CD4-positive, CD25-positive, alpha-beta regulatory T cell (primary cell): Measurements from ENCODE around the gene ARID4A. TPM values are rescaled to one million over a fixed set of nuclear protein-coding genes. Genes with fewer than 3 reads are reported as not detected.

Experiments
- ATAC-seq, 2 donors: fragments of 150-1000 bp; cut with Tn5 transposase; one replicate each; pipeline ENCODE4 v1.10.0; 2021; ENCODE audit warnings: low read depth in 2 of 2, moderate number of reproducible peaks in 2 of 2, moderate library complexity in 1 of 2
- DNase-seq, 3 donors: peaks; one replicate each; pipeline versions ENCODE4 v3.0.0 to v3.0.0-alpha.2; 2012 to 2022; ENCODE audit warnings: mixed read lengths in 1 of 3
- H3K27ac ChIP-seq: one replicate; pipeline ENCODE4 v1.7.0; 2013; ENCODE audit warnings: mild to moderate bottlenecking, low read length; ENCODE audit not compliant: insufficient read depth, poor library complexity, severe bottlenecking
- H3K27me3 ChIP-seq: one replicate; pipeline ENCODE4 v1.7.0; 2013; ENCODE audit warnings: low read length; ENCODE audit not compliant: control insufficient read depth, insufficient read depth
- H3K36me3 ChIP-seq: one replicate; pipeline ENCODE4 v1.7.0; 2013; ENCODE audit warnings: mild to moderate bottlenecking, low read length, moderate library complexity; ENCODE audit not compliant: control insufficient read depth, insufficient read depth
- H3K4me1 ChIP-seq: 2 replicates; pipeline ENCODE4 v1.7.0; 2013; ENCODE audit warnings: mild to moderate bottlenecking, low read length; ENCODE audit not compliant: insufficient read depth, control insufficient read depth, poor library complexity, severe bottlenecking
- H3K4me3 ChIP-seq: one replicate; pipeline ENCODE4 v1.7.0; 2013; ENCODE audit warnings: low read depth, mild to moderate bottlenecking, low read length, moderate library complexity
- H3K9me3 ChIP-seq, 2 experiments: 1 replicate in 1 of 2; 2 replicates in 1 of 2; pipeline ENCODE4 v1.7.0; 2013; ENCODE audit warnings: low read length in 2 of 2, mild to moderate bottlenecking in 1 of 2, moderate library complexity in 1 of 2; ENCODE audit not compliant: control insufficient read depth in 2 of 2
- H3K27ac Mint-ChIP-seq, 3 donors: one replicate each; pipeline ENCODE4 v1.8.0; 2020 to 2022; ENCODE audit warnings: mild to moderate bottlenecking in 3 of 3, mixed read lengths in 3 of 3, moderate library complexity in 2 of 3
- H3K27me3 Mint-ChIP-seq: one replicate; pipeline ENCODE4 v1.8.0; 2022; ENCODE audit warnings: mild to moderate bottlenecking, mixed read lengths
- H3K36me3 Mint-ChIP-seq: one replicate; pipeline ENCODE4 v1.8.0; 2020; ENCODE audit warnings: mixed read lengths
- H3K4me1 Mint-ChIP-seq, 4 donors: one replicate each; pipeline ENCODE4 v1.8.0; 2020 to 2022; ENCODE audit warnings: mixed read lengths in 4 of 4, mild to moderate bottlenecking in 1 of 4
- H3K4me3 Mint-ChIP-seq, 4 donors: one replicate each; pipeline ENCODE4 v1.8.0; 2020 to 2022; ENCODE audit warnings: mild to moderate bottlenecking in 4 of 4, mixed read lengths in 4 of 4, moderate library complexity in 3 of 4
- H3K9me3 Mint-ChIP-seq, 7 donors: one replicate each; pipeline ENCODE4 v1.8.0; 2020 to 2022; ENCODE audit warnings: mixed read lengths in 7 of 7, mild to moderate bottlenecking in 3 of 7, moderate library complexity in 2 of 7
- polyA plus RNA-seq, 4 donors: library from polyadenylated mRNA; unstranded; fragments of 300-500 nt; fragmentation: Illumina TruSeq; gene quantifications; one replicate each; pipeline ENCODE4 v1.2.3, GENCODE V29; 2021
- total RNA-seq: library from RNA; stranded (reverse); gene quantifications from one replicate; pipeline ENCODE4 v1.2.3, GENCODE V29; 2022

The ARID4A gene
- total and polyA plus RNA-seq, 5 donors from 2014 or later = 23.3 to 102 (median 26.1) TPM

GRCh38 chr14:58282925-58283593 lies 15.3 kb upstream of the ARID4A start:
- Mint-ChIP-seq H3K27me3 (no peaks in the 10 kb centered on the region), H3K27ac (peak overlapping the region; percentile 7 to 87 (median 52)), H3K4me3 (no peak overlapping the region), H3K36me3 (peaks cover 55% of the 10 kb centered on the region), H3K4me1 (peaks cover 35 to 75% (median 54%) of the 10 kb centered on the region in 4 donors), H3K9me3 (no peaks in the 10 kb centered on the region)
- DNase-seq (no peak), ATAC-seq (no peak)
- H3K27ac ChIP-seq = peak overlapping the region; percentile 80
- H3K36me3 ChIP-seq = peaks cover 63% of the 10 kb centered on the region
- H3K4me1 ChIP-seq = peaks cover 25% of the 10 kb centered on the region
- H3K27me3 ChIP-seq = no peaks in the 10 kb centered on the region
- H3K9me3 ChIP-seq = no peaks in the 10 kb centered on the region
- no peak overlapping the region for H3K4me3 ChIP-seq

- Mint-ChIP-seq H3K36me3 (peaks cover 62% of the 10 kb centered on the region), H3K4me3 (no peak overlapping the region), H3K27ac (no peak overlapping the region), H3K27me3 (no peaks in the 10 kb centered on the region), H3K4me1 (peaks cover 42 to 79% (median 55%) of the 10 kb centered on the region in 4 donors), H3K9me3 (no peaks in the 10 kb centered on the region)
- DNase-seq (no peak), ATAC-seq (no peak)
- Histone ChIP-seq H3K4me1 (peaks cover 23% of the 10 kb centered on the region), H3K27me3 (no peaks in the 10 kb centered on the region), H3K9me3 (no peaks in the 10 kb centered on the region), H3K4me3 (no peak overlapping the region), H3K27ac (no peak overlapping the region), H3K36me3 (peaks cover 63% of the 10 kb centered on the region)
Measured at GRCh38 chr14:58283730-58284129, 14.6 kb upstream of the ARID4A start.

DNA sequence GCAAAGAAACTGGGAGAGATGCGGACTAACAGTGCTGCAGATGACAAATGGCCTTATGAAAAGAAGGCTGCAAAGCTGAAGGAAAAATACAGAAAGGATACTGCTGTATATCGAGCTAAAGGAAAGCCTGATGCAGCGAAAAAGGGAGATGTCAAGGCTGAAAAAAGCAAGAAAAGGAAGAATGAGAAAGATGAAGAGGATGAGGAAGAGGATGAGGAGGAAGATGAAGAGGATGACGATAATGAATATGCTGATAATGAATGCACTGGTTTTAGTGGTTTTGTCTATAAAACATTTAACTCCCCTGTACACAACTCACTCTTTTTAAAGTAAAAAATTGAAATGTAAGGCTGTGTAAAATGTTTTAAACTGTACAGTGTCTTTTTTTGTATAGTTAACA lies 13.2 kb upstream of the ARID4A start:
- Mint-ChIP-seq H3K4me1 (peaks cover 52 to 84% (median 59%) of the 10 kb centered on the region in 4 donors), H3K4me3 (peak overlapping the region in 1 of 4 donors; percentile 6), H3K27me3 (no peaks in the 10 kb centered on the region), H3K27ac (peak overlapping the region in 2 of 3 donors; percentile 6 to 80), H3K9me3 (no peaks in the 10 kb centered on the region), H3K36me3 (peaks cover 67% of the 10 kb centered on the region)
- no peak for ATAC-seq
- Histone ChIP-seq H3K9me3 (no peaks in the 10 kb centered on the region), H3K27me3 (no peaks in the 10 kb centered on the region), H3K27ac (no peak overlapping the region), H3K4me1 (peaks cover 19% of the 10 kb centered on the region), H3K36me3 (peaks cover 71% of the 10 kb centered on the region), H3K4me3 (no peak overlapping the region)
- DNase-seq = no peak

GRCh38 chr14:58287607-58288042 lies 10.7 kb upstream of the ARID4A start:
- Histone ChIP-seq H3K4me3 (no peak overlapping the region), H3K27ac (no peak overlapping the region), H3K27me3 (no peaks in the 10 kb centered on the region), H3K9me3 (no peaks in the 10 kb centered on the region), H3K36me3 (peaks cover 92% of the 10 kb centered on the region), H3K4me1 (peaks cover 1% of the 10 kb centered on the region)
- H3K36me3 Mint-ChIP-seq = peaks cover 63% of the 10 kb centered on the region
- peaks cover 45 to 76% (median 51%) of the 10 kb centered on the region in 4 donors for H3K4me1 Mint-ChIP-seq
- DNase-seq (no peak), ATAC-seq (no peak)
- H3K9me3 Mint-ChIP-seq = no peaks in the 10 kb centered on the region
- H3K4me3 Mint-ChIP-seq = peak overlapping the region in 2 of 4 donors; percentile 33 to 35
- H3K27ac Mint-ChIP-seq = peak overlapping the region in 1 of 3 donors; percentile 76
- H3K27me3 Mint-ChIP-seq = no peaks in the 10 kb centered on the region

DNA sequence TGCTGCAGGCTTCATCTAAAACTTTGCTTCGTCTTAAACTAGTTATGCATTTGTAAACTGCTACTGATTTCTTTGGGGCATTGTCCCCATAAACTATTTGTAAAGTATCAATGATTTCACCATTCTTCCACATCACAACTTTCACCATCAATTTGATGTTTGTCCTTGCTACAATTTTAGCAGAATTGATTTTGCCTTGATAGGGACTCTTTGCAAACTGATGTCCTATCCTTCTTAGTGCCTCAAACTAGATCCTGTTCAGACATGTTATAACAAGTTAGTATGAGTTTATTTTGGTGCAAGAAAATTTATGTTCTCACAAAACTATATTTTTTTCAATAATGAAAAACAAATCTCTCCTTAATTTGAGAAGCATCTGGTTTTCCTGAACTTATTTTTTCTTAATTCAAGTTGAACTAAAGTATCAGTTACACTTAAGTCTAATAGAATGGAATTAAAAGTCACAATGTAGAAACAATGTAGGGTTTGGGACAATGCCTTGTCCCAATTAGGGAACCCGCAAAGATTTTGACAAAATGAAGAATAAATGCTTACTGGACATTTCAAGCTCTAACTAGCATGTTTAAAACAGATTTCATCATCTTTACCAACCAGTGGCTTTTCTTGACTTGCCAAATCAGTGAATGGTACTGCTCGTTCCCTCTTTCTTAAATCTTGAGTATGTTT lies 10.1 kb upstream of the ARID4A start:
- Histone ChIP-seq H3K9me3 (no peaks in the 10 kb centered on the region), H3K4me1 (peaks cover 4% of the 10 kb centered on the region), H3K27ac (no peak overlapping the region), H3K36me3 (peaks cover 91% of the 10 kb centered on the region), H3K27me3 (no peaks in the 10 kb centered on the region), H3K4me3 (no peak overlapping the region)
- Mint-ChIP-seq H3K27me3 (no peaks in the 10 kb centered on the region), H3K27ac (peak overlapping the region in 1 of 3 donors; percentile 77), H3K4me3 (peak overlapping the region in 1 of 4 donors; percentile 39), H3K9me3 (no peaks in the 10 kb centered on the region), H3K4me1 (peaks cover 46 to 76% (median 51%) of the 10 kb centered on the region in 4 donors), H3K36me3 (peaks cover 64% of the 10 kb centered on the region)
- no peak for ATAC-seq
- DNase-seq = no peak

GRCh38 chr14:58291646-58292045 lies 6.7 kb upstream of the ARID4A start:
- no peak overlapping the region for H3K27ac ChIP-seq
- H3K36me3 ChIP-seq = peaks cover 77% of the 10 kb centered on the region
- H3K9me3 Mint-ChIP-seq = no peaks in the 10 kb centered on the region
- H3K9me3 ChIP-seq = no peaks in the 10 kb centered on the region
- peaks cover 64% of the 10 kb centered on the region for H3K36me3 Mint-ChIP-seq
- H3K4me3 ChIP-seq = no peak overlapping the region
- peak overlapping the region in 2 of 4 donors; percentile 48 for H3K4me3 Mint-ChIP-seq
- ATAC-seq (no peak), DNase-seq (no peak)
- peaks cover 30 to 86% (median 57%) of the 10 kb centered on the region in 4 donors for H3K4me1 Mint-ChIP-seq
- no peak overlapping the region for H3K27ac Mint-ChIP-seq
- no peaks in the 10 kb centered on the region for H3K27me3 Mint-ChIP-seq
- H3K27me3 ChIP-seq = no peaks in the 10 kb centered on the region
- H3K4me1 ChIP-seq = peaks cover 23% of the 10 kb centered on the region

GRCh38 chr14:58292187-58292586 lies 6.2 kb upstream of the ARID4A start:
- peaks cover 30 to 88% (median 60%) of the 10 kb centered on the region in 4 donors for H3K4me1 Mint-ChIP-seq

More at GRCh38 chr14:58292187-58292586, 6.2 kb upstream of the ARID4A start:
- Mint-ChIP-seq H3K36me3 (peaks cover 62% of the 10 kb centered on the region), H3K9me3 (no peaks in the 10 kb centered on the region), H3K4me3 (peak overlapping the region in 2 of 4 donors; percentile 15 to 66), H3K27me3 (no peaks in the 10 kb centered on the region), H3K27ac (no peak overlapping the region)
- no peak for ATAC-seq
- Histone ChIP-seq H3K9me3 (no peaks in the 10 kb centered on the region), H3K27ac (no peak overlapping the region), H3K4me1 (peaks cover 29% of the 10 kb centered on the region), H3K36me3 (peaks cover 71% of the 10 kb centered on the region), H3K4me3 (peak overlapping the region; percentile 28), H3K27me3 (no peaks in the 10 kb centered on the region)
- no peak for DNase-seq
